ENCODE measurements around the gene CHAT. TPM values are rescaled to one million over a fixed set of nuclear protein-coding genes. Genes with fewer than 3 reads are reported as not detected.

The CHAT gene
- total and polyA plus RNA-seq, 2 donors (not counting 3 experiments of a cell fraction or from before 2014, with no cell fraction given), result not detected

- H4K20me1 ChIP-seq (replicated peaks; ENCODE audit: control insufficient read depth, extremely low read depth, insufficient read depth, low read length), result no peaks in the 10 kb centered on the region
- H2AFZ ChIP-seq (ENCODE audit: low read depth, low read length), result no peak overlapping the region
- no peaks in the 10 kb centered on the region for H3K4me1 ChIP-seq (ENCODE audit: control insufficient read depth, extremely low read depth, insufficient read depth, low read length)
- peaks cover 8 to 11% of the 10 kb centered on the region in 2 experiments for H3K27me3 ChIP-seq (ENCODE audit: control insufficient read depth in 2 of 2, insufficient read depth in 2 of 2, low read length in 2 of 2)
- no peak overlapping the region for H3K4me3 ChIP-seq (replicated peaks in 1 of 3; ENCODE audit: insufficient read depth in 1 of 3, low read depth in 1 of 3, low read length in 3 of 3)
- no peaks in the 10 kb centered on the region for H3K36me3 ChIP-seq (ENCODE audit: control insufficient read depth in 2 of 2, extremely low read depth in 1 of 2, insufficient read depth in 2 of 2, low read length in 2 of 2)
- TF ChIP-seq FOS (IDR thresholded peaks at IDR 0.05; ENCODE audit: borderline replicate concordance, insufficient read depth, low read length) (no peak), MYC (IDR thresholded peaks at IDR 0.05; ENCODE audit: low read depth, low read length) (no peak), POLR2AphosphoS5 (IDR thresholded peaks at IDR 0.05; ENCODE audit: insufficient read depth, low read depth, low read length) (no peak)
- TF ChIP-seq, protein P1, sequence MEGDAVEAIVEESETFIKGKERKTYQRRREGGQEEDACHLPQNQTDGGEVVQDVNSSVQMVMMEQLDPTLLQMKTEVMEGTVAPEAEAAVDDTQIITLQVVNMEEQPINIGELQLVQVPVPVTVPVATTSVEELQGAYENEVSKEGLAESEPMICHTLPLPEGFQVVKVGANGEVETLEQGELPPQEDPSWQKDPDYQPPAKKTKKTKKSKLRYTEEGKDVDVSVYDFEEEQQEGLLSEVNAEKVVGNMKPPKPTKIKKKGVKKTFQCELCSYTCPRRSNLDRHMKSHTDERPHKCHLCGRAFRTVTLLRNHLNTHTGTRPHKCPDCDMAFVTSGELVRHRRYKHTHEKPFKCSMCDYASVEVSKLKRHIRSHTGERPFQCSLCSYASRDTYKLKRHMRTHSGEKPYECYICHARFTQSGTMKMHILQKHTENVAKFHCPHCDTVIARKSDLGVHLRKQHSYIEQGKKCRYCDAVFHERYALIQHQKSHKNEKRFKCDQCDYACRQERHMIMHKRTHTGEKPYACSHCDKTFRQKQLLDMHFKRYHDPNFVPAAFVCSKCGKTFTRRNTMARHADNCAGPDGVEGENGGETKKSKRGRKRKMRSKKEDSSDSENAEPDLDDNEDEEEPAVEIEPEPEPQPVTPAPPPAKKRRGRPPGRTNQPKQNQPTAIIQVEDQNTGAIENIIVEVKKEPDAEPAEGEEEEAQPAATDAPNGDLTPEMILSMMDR (IDR thresholded peaks at IDR 0.05; ENCODE audit: extremely low read depth in 1 of 2, insufficient read depth in 1 of 2, low read depth in 1 of 2, low read length in 2 of 2), result no peak
- TF ChIP-seq, protein P2, sequence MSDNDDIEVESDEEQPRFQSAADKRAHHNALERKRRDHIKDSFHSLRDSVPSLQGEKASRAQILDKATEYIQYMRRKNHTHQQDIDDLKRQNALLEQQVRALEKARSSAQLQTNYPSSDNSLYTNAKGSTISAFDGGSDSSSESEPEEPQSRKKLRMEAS (IDR thresholded peaks at IDR 0.05; ENCODE audit: insufficient read depth, insufficient read length), result no peak
- intact Hi-C loops (cut with micrococcal nuclease) (no loop called here), dilution Hi-C loops (cut with MboI; ENCODE audit: extremely low pct_ligation_motif_present, low sequenced_read_pairs) (no loop called here)
- H3K27ac ChIP-seq (ENCODE audit: insufficient read depth, low read depth, low read length), result no peak overlapping the region
- FAIRE-seq, result no peak
- no peak overlapping the region for H3K4me2 ChIP-seq (ENCODE audit: insufficient read depth, low read length)
- no peaks in the 10 kb centered on the region for H3K9me3 ChIP-seq (replicated peaks; ENCODE audit: control insufficient read depth, insufficient read depth, low read length)
- no peaks in the 10 kb centered on the region for H3K79me2 ChIP-seq (ENCODE audit: control insufficient read depth, insufficient read depth, low read length)
- H3K9me1 ChIP-seq (replicated peaks; ENCODE audit: control insufficient read depth, extremely low read depth, insufficient read depth, low read length), result no peaks in the 10 kb centered on the region
- ChIA-PET CTCF (no interaction called here), POLR2A (no interaction called here)
- DNase-seq (ENCODE audit: low read depth, low spot score), result no peak
- no TSS peak for BruUV-seq (replicated peaks)
- H3K9ac ChIP-seq (replicated peaks; ENCODE audit: extremely low read depth, insufficient read depth, low read length), result no peak overlapping the region
These were observed 18.8 kb downstream of the CHAT start for GRCh38 chr10:49632406-49633317.
